Spleen (tissue), 7 donors: Measurements from ENCODE around the gene DNAJC18.

Source experiments
- POLR2A ChIP-seq, 3 donors: fragments of 450-650 bp; IDR thresholded peaks; one replicate each; pipeline ENCODE4 v1.5.1; 2017; ENCODE audit warnings: antibody characterized with exemption in 3 of 3, mild to moderate bottlenecking in 1 of 3
- POLR2AphosphoS5 ChIP-seq, 3 donors: sonication (generic); formaldehyde crosslinking; IDR thresholded peaks; one replicate each; pipeline ENCODE4 v1.5.1; 2017; ENCODE audit warnings: antibody characterized with exemption in 3 of 3
- TF ChIP-seq, protein P1 (sequence below), 11 experiments: fragments of 200-600 bp in 7 of 11; fragments of 450-650 bp in 4 of 11; sonication (generic) in 4 of 11; IDR thresholded peaks in 8 of 11; conservative IDR thresholded peaks in 3 of 11; 1 replicate in 7 of 11; 2 replicates in 4 of 11; pipeline versions ENCODE4 v1.4.0 to v1.8.0; 2016 to 2021; ENCODE audit warnings: antibody characterized with exemption in 11 of 11, inconsistent platforms in 4 of 11, mild to moderate bottlenecking in 1 of 11
- donor health status: DM: no; HTN: no; CAD: no; lungs with moderate emphysema.
- donor health status: DM: no; HTN: no; CAD: no.
- donor health status: DM: no; HTN: no; CAD: no.

DNA sequence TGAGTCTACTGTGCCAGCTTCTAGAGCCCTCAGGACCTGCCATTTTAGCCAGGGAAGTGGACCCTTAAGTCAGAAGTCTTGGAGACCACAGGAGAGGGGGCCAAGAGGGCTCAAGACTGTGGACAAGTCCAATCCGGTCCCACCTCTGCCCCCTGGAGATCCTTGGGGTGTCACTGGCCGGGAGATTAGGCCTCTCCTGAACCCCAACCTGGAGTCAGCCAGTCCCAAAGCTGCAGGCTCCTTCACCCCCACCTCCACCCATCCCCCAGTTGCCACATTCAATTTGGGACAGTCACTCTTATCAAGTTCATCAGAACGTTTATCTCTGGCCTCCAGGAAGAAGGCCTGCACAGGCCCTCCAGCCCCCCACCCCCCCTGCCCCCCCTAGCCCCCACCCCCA, 56.5 kb downstream of the DNAJC18 start:
- TF ChIP-seq POLR2AphosphoS5 (IDR thresholded peaks at IDR 0.05), result no peak
- TF ChIP-seq, protein P1, sequence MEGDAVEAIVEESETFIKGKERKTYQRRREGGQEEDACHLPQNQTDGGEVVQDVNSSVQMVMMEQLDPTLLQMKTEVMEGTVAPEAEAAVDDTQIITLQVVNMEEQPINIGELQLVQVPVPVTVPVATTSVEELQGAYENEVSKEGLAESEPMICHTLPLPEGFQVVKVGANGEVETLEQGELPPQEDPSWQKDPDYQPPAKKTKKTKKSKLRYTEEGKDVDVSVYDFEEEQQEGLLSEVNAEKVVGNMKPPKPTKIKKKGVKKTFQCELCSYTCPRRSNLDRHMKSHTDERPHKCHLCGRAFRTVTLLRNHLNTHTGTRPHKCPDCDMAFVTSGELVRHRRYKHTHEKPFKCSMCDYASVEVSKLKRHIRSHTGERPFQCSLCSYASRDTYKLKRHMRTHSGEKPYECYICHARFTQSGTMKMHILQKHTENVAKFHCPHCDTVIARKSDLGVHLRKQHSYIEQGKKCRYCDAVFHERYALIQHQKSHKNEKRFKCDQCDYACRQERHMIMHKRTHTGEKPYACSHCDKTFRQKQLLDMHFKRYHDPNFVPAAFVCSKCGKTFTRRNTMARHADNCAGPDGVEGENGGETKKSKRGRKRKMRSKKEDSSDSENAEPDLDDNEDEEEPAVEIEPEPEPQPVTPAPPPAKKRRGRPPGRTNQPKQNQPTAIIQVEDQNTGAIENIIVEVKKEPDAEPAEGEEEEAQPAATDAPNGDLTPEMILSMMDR (IDR thresholded peaks at IDR 0.05 in 8 of 11, conservative IDR thresholded peaks at IDR 0.05 in 3 of 11), result no peak
- no peak for TF ChIP-seq POLR2A (IDR thresholded peaks at IDR 0.05)
